Activated CD8-positive, alpha-beta T cell treated with anti-CD3 and anti-CD28 coated beads for 36 hours (primary cell): Measurements from ENCODE around the gene PARK7. TPM values are rescaled to one million over a fixed set of nuclear protein-coding genes. Genes with fewer than 3 reads are reported as not detected.

Experiments used
- ATAC-seq: fragments of 200-7000 bp; cut with Tn5 transposase; one replicate; pipeline ENCODE4 v1.10.0; 2021; ENCODE audit warnings: mild to moderate bottlenecking, moderate library complexity
- CTCF ChIA-PET: fragments of 350-600 bp; sonication (Branson Sonifier 250); formaldehyde crosslinking; loops from one replicate; lab custom pipeline; 2021; ENCODE audit warnings: antibody characterized with exemption; lab: Charles Lee
- POLR2A ChIA-PET: fragments of 350-600 bp; sonication (Branson Sonifier 250); formaldehyde crosslinking; loops from one replicate; lab custom pipeline; 2021; ENCODE audit warnings: antibody characterized with exemption; lab: Charles Lee
- DNase-seq: peaks from one replicate; pipeline ENCODE4 v3.0.0-alpha.2; 2020
- H3K27ac Mint-ChIP-seq: one replicate; pipeline ENCODE4 v1.8.0; 2021; ENCODE audit warnings: mild to moderate bottlenecking, mixed read lengths
- H3K27me3 Mint-ChIP-seq: one replicate; pipeline ENCODE4 v1.8.0; 2021; ENCODE audit warnings: mixed read lengths
- H3K36me3 Mint-ChIP-seq: one replicate; pipeline ENCODE4 v1.8.0; 2021; ENCODE audit warnings: low read depth, mixed read lengths
- H3K4me1 Mint-ChIP-seq: one replicate; pipeline ENCODE4 v1.8.0; 2021; ENCODE audit warnings: low read depth, mixed read lengths
- H3K4me3 Mint-ChIP-seq: one replicate; pipeline ENCODE4 v1.8.0; 2021; ENCODE audit warnings: mild to moderate bottlenecking, moderate library complexity, mixed read lengths
- H3K9me3 Mint-ChIP-seq: one replicate; pipeline ENCODE4 v1.8.0; 2021; ENCODE audit warnings: mixed read lengths
- intact Hi-C: fragments of 100-400 bp; cut with micrococcal nuclease; formaldehyde crosslinking; loops from one replicate; pipeline ENCODE4 v1.10.0; 2022
- total RNA-seq, 2 experiments: library from RNA; stranded (reverse); gene quantifications; one replicate each; pipeline ENCODE4 v1.2.3, GENCODE V29; 2021
- TF ChIP-seq, protein P1 (sequence below): fragments of 200-600 bp; IDR thresholded peaks from one replicate; pipeline ENCODE4 v1.8.0; 2022; ENCODE audit warnings: antibody characterized with exemption, mild to moderate bottlenecking

Gene PARK7
- 100 to 1,000 TPM; 539 to 552 TPM for total RNA-seq

DNA sequence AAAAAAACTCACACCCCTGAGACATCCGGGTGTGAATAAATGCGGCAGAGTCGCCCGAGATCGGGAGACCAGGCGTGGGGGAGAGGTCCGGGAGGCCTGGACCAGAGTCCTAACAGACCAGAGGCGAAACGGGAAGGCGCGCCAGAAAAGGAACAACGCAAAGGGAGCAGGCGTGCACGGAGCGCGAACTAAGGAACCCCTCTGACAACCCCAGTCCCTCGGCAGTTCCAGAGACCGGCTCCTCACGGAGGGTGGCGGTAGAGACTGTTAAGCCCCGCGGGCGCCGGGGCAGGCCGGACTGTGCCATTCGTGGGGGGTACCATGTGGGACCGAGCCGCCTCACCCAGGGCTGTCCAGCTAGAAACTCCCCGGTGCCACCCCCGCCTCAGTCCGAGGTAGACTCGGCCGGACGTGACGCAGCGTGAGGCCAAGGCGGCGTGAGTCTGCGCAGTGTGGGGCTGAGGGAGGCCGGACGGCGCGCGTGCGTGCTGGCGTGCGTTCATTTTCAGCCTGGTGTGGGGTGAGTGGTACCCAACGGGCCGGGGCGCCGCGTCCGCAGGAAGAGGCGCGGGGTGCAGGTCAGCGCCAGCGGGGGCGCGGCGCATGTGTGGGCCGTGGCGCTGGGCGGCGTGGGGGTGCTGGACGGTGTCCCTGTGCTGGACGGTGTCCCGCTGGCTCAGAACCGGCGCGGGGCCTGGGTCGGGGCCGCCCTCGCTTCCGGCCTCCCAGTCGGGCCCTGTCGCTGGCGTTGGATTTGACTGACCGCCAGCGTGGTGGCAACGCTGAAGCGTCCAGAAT lies at the start of gene PARK7:
Gene PARK7, plus strand, starts transcription at position 496 of the 798 bp plus-strand sequence. CDS start 1,075 bp downstream, outside the sequence.
- TF ChIP-seq, protein P1, sequence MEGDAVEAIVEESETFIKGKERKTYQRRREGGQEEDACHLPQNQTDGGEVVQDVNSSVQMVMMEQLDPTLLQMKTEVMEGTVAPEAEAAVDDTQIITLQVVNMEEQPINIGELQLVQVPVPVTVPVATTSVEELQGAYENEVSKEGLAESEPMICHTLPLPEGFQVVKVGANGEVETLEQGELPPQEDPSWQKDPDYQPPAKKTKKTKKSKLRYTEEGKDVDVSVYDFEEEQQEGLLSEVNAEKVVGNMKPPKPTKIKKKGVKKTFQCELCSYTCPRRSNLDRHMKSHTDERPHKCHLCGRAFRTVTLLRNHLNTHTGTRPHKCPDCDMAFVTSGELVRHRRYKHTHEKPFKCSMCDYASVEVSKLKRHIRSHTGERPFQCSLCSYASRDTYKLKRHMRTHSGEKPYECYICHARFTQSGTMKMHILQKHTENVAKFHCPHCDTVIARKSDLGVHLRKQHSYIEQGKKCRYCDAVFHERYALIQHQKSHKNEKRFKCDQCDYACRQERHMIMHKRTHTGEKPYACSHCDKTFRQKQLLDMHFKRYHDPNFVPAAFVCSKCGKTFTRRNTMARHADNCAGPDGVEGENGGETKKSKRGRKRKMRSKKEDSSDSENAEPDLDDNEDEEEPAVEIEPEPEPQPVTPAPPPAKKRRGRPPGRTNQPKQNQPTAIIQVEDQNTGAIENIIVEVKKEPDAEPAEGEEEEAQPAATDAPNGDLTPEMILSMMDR: peak; percentile 22
- CTCF ChIA-PET: interaction anchor here (1.0 to 1.2 kb wide), 2 partner anchors 14 to 39 kb away, joined by 3 to 5 read pairs; no protein-coding TSS in a partner anchor
- ATAC-seq: peak; percentile 96
- DNase-seq: peak; percentile 100
- POLR2A ChIA-PET: interaction anchor here (1.0 to 5.7 kb wide), 6 partner anchors 13 to 46 kb away, joined by 3 to 39 read pairs (median 6); partner anchors contain the start of gene TNFRSF9
- Mint-ChIP-seq H3K9me3 (no peaks in the 10 kb centered on the region), H3K4me3 (peak within 1 kb of the TSS; percentile 98), H3K4me1 (peaks cover 60% of the 10 kb centered on the region), H3K36me3 (peaks cover 54% of the 10 kb centered on the region), H3K27ac (peak within 1 kb of the TSS; percentile 99), H3K27me3 (no peaks in the 10 kb centered on the region)
- intact Hi-C loops: no loop called here

GRCh38 chr1:7912145-7912544 lies 49.4 kb upstream of the PARK7 start:
- peaks cover 18% of the 10 kb centered on the region for H3K36me3 Mint-ChIP-seq
- POLR2A ChIA-PET: interaction anchor here (0.6 kb wide), 1 partner anchor 955 kb away, joined by 3 read pairs; no protein-coding TSS in a partner anchor
- H3K4me1 Mint-ChIP-seq: peaks cover 36% of the 10 kb centered on the region
- peak overlapping the region; percentile 56 for H3K4me3 Mint-ChIP-seq
- H3K27ac Mint-ChIP-seq: peak overlapping the region; percentile 66
- DNase-seq (no peak), ATAC-seq (no peak)
- TF ChIP-seq, protein P1: no peak
- intact Hi-C loops: no loop called here
- H3K9me3 Mint-ChIP-seq: no peaks in the 10 kb centered on the region
- CTCF ChIA-PET: interaction anchor here (1.8 kb wide), 1 partner anchor 160 kb away, joined by 5 read pairs; no protein-coding TSS in a partner anchor
- H3K27me3 Mint-ChIP-seq: no peaks in the 10 kb centered on the region

DNA sequence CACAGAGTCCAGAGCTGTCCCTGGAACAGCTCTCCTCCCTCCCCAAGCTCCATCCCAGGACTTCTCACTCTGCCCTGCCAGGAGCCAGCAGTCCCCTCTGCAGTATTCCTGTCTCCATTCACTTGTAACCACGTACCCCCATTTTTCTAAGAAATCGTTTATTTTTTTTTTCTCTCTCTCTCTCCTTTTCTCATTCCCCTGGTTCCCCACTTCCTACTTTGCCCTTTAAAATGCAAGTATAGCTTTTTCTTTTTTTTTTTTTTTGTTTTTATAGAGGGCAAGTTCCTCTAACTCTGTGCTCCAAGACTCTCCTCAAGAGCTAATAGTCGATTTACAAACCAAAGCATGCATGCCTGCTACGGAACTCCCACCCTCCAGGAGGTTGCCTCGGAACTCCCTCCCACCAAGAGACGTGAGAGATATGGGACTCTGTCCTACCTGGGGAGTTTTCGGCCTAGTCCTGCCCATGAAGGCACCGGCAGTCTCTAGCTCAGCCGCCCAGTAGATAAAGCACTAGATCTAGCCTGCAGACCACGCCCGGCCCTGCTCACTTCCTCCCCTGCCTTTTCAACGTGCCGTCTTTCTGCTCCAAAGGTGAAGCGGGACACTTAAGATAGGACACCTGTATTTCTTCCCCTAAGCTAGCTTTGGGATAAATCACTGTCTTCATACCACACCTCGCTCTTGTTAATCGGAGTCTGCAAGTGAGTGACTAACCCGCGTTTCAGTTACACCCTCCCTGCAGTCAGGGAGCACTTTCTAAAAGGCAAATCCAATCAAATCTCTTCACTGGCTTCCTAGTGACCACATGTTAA lies 48.6 kb upstream of the PARK7 start:
- H3K27ac Mint-ChIP-seq: peak overlapping the region; percentile 66
- intact Hi-C loops: no loop called here
- POLR2A ChIA-PET: interaction anchor here (0.6 kb wide), 2 partner anchors 14 to 954 kb away, joined by 3 read pairs; no protein-coding TSS in a partner anchor
- H3K4me3 Mint-ChIP-seq: peak overlapping the region; percentile 56
- DNase-seq (no peak), ATAC-seq (peak; percentile 17)
- peaks cover 24% of the 10 kb centered on the region for H3K36me3 Mint-ChIP-seq
- H3K9me3 Mint-ChIP-seq: no peaks in the 10 kb centered on the region
- CTCF ChIA-PET: interaction anchor here (1.3 to 4.8 kb wide), 3 partner anchors 9 to 245 kb away, joined by 3 to 23 read pairs (median 5); no protein-coding TSS in a partner anchor
- TF ChIP-seq, protein P1: no peak
- no peaks in the 10 kb centered on the region for H3K27me3 Mint-ChIP-seq
- peaks cover 42% of the 10 kb centered on the region for H3K4me1 Mint-ChIP-seq

DNA sequence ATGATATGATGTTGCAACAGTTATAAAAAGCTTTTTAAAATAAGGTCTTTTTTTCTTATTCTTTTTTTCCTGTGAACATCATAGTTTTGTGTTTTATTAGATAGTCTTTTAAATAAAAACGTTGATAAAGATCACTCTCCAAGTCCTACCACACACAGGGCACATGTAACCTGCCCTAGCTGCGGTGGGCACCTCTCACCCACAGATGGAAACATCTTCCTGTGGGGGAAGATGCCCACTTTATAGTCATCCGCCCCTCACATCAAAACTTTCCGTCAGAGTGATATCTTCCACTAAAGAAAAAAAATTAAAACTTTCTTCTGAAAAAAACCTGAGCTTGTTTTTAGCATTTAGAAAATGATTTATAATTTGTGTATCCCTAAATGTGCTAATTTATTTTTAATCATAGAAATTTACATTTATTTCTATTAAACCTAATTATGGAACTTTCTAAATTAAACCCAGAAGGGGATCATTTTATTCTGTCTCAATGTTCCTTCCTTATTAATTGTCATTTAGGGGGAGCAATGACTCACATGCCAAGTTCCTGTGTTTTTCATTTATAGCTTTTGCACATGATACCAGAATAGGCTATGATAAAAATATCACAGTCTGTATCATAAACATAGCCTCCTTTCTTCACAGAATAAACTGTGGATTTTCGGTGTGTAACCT lies 45.5 kb upstream of the PARK7 start:
- Mint-ChIP-seq H3K36me3 (peaks cover 46% of the 10 kb centered on the region), H3K4me3 (peak overlapping the region; percentile 57), H3K9me3 (no peaks in the 10 kb centered on the region), H3K4me1 (peaks cover 64% of the 10 kb centered on the region), H3K27me3 (no peaks in the 10 kb centered on the region), H3K27ac (peak overlapping the region; percentile 93)
- DNase-seq (peak; percentile 81), ATAC-seq (peak; percentile 37)
- TF ChIP-seq, protein P1: no peak
- ChIA-PET POLR2A (interaction anchor here (1.0 to 6.8 kb wide), 9 partner anchors 9 to 133 kb away, joined by 3 to 32 read pairs (median 4); partner anchors contain the start of genes PARK7 and TNFRSF9), CTCF (interaction anchor here (0.7 to 4.8 kb wide), 9 partner anchors 9 to 395 kb away, joined by 3 to 23 read pairs (median 3); no protein-coding TSS in a partner anchor)
- intact Hi-C loops: loop anchor here (5.0 kb wide), 1 partner anchor 36 kb away; no protein-coding TSS in a partner anchor
